ENCODE measurements around the gene PRRC2B.

DNA sequence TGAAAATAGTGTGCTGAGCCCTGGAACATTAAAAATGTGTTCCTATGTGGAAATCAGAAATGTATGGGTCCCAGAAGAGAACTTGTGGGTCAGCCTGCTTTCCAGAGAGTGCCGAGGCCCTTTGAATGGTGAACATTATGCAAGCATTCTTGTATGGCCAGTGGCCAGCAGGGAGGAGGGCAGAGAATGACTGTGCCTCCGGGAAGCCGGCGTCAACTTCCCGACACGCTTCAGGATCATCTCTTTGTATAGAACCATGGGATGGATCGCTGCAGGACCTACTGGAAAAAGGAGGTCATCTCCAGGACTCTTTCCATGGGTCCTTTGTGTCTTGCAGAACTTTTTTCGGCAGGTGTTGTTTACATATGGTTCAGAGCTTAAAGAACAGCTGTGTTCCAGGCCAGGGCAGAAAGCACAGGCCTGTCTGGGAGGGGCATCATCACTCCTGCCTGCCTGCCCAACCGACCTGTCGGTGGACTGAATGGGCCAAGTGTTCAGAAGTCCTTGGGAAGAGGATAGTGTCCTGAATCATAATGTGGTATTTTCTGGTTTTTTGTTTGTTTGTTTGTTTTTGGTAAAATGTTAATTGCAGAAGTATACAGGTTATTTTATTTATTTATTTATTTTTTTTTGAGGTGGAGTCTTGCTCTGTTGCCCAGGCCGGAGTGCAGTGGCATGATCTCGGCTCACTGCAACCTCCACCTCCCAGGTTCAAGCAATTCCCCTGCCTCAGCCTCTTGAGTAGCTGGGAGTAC, 9.0 kb downstream of the PRRC2B start:
- TF ChIP-seq, protein P1, sequence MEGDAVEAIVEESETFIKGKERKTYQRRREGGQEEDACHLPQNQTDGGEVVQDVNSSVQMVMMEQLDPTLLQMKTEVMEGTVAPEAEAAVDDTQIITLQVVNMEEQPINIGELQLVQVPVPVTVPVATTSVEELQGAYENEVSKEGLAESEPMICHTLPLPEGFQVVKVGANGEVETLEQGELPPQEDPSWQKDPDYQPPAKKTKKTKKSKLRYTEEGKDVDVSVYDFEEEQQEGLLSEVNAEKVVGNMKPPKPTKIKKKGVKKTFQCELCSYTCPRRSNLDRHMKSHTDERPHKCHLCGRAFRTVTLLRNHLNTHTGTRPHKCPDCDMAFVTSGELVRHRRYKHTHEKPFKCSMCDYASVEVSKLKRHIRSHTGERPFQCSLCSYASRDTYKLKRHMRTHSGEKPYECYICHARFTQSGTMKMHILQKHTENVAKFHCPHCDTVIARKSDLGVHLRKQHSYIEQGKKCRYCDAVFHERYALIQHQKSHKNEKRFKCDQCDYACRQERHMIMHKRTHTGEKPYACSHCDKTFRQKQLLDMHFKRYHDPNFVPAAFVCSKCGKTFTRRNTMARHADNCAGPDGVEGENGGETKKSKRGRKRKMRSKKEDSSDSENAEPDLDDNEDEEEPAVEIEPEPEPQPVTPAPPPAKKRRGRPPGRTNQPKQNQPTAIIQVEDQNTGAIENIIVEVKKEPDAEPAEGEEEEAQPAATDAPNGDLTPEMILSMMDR (IDR thresholded peaks at IDR 0.05) = no peak
- no peak for TF ChIP-seq POLR2A (IDR thresholded peaks at IDR 0.05)

All from lower leg skin (tissue), 3 donors.